ENCODE results near the gene HNF1B.

HNF1B gene

GRCh38 chr17:37671824-37672547, 72.9 kb downstream of the HNF1B start:
- DNase-seq (ENCODE audit: low read depth, low spot score) = no peak

GRCh38 chr17:37671028-37671823, 73.6 kb downstream of the HNF1B start:
- DNase-seq (ENCODE audit: low read depth, low spot score) = no peak

DNA sequence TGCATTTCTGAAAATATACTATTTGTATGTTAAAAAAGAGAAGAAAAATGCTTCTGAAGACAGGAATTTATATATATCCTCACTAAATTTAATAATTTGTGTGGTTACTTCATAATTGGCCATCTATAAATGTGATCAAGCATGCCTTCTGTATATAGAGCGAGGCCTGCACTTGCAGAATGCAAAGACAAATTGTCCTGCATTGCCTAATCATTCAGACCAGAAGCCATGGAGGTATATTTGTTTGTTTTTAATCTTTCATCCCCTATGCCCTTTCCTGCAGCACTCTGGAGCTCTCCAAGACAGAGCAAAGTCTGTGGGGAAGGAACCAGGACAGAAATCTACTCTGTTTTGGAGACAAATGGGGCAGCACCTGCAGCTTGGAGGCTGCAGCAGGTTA, 77.8 kb downstream of the HNF1B start:
- no peak for DNase-seq (ENCODE audit: low read depth, low spot score)

- no peak for DNase-seq (ENCODE audit: low read depth, low spot score)
These were observed 80.6 kb downstream of the HNF1B start for GRCh38 chr17:37664214-37664613.

DNA sequence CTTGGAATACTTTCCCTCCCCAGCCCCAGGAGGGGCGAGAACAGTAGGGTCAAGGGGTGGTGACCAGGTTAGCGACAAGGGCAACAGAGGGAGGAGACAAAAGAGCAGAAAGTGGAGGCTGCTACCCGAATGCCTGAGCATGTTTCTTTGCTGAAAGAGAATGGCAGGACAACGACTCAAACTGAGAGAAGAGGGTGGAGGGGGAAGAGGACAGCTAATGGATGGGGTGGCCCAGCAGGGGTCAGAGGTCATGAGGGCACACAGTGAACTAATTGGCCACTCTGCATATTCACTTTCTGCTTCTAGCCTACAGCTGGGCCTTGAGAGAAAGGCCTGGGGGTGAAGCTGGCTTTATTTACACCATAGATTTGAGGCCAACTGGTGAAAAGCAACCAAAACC, 82.5 kb downstream of the HNF1B start:
- DNase-seq (ENCODE audit: low read depth, low spot score) = no peak

GRCh38 chr17:37661400-37662014, 83.4 kb downstream of the HNF1B start:
- DNase-seq (ENCODE audit: low read depth, low spot score) = no peak

DNA sequence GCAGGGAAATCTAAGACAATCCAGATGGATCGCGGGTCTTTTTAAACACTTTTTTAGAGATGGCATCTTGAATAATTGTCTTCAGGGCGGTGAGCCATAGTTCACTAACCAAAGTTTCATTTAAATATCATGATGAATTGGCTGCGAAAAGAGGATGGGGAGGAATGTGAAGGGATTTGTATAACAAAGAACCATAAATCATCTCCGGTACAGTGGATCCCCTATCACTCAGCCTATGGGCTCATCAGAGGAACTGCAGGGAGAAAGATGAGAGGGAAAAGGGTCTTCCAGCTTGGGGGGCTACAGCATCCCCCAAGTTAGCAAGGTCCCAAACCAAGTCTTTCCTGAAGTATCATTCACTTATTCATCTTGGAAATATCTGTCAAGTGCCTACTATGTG, 84.9 kb downstream of the HNF1B start:
- DNase-seq (ENCODE audit: low read depth, low spot score) = no peak

GRCh38 chr17:37657202-37657601, 87.7 kb downstream of the HNF1B start:
- DNase-seq (ENCODE audit: low read depth, low spot score) = no peak

- no peak for DNase-seq (ENCODE audit: low read depth, low spot score)
These were observed 93.0 kb downstream of the HNF1B start for GRCh38 chr17:37651849-37652248.

DNA sequence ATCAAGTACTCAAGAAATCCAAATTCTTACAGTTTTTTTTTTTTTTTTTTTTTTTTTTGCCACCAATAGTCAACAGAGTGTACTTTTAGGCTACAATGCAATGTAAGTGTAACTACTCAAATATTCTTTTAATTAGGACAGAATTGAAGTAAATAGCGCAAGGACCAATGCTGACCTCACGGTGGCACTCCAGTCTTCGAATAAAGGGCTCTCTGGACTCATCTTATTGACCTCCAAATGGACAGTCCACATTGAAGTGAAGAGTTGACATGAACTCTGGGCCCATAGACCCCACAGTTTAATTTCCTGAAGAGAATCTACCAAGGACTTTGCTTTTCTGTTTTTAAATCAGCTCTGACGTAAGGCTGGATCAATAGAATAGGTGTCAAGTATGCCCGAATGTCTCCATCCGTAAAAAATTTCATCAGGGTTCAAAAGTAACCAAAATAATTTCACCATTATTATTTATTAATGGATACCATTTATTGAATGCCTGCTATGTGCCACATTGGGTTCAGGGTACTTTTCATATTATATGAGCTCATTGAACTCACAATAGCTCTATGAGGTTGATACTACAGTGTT, 94.3 kb downstream of the HNF1B start:
- no peak for DNase-seq (ENCODE audit: low read depth, low spot score)

GRCh38 chr17:37648555-37648954, 96.3 kb downstream of the HNF1B start:
- DNase-seq (ENCODE audit: low read depth, low spot score) = no peak

- no peak for DNase-seq (ENCODE audit: low read depth, low spot score)
These were observed 97.0 kb downstream of the HNF1B start for GRCh38 chr17:37647856-37648255.

GRCh38 chr17:37643869-37644268, 101.0 kb downstream of the HNF1B start:
- DNase-seq (ENCODE audit: low read depth, low spot score) = no peak

DNA sequence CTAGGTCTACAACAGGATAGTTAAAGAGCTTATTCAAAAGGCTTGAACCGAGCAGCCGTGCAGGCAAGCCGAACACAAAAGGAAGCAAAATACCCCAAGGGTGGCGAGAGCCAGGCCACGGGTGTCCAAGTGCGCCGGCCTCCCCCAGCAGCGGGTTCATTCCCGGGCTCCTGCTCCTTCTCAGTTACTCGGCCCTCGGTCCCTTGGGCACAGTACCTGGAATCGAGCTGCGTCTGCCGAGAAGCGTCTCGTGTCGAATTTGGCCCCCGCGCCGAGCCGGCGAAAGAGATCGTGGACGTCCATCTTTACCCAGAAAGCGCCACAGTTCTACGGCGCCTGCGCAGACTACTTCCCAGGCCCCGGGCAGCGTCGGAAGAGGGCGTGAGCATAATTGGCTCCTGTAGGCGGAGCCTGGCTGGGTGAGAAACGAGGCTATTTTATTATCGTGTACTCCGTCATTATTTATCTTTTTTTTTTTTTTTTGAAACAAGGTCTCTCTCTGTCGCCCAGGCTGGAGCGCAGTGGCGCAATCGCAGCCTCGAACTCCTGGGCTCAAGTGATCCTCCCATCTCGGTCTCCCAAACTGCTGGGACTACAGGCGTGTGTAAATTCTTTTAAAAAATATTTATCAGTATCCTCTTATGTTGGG, 101.6 kb downstream of the HNF1B start, which contains the start of gene DDX52:
DDX52 (minus strand) TSS at position 329 of the 649 bp plus-strand sequence; CDS start at position 303, 26 bp downstream.
- DNase-seq (ENCODE audit: low read depth, low spot score) = peak; percentile 25

GRCh38 chr17:37642681-37643080, 102.2 kb downstream of the HNF1B start:
- DNase-seq (ENCODE audit: low read depth, low spot score) = no peak

GRCh38 chr17:37640015-37640414, 104.8 kb downstream of the HNF1B start:
- no peak for DNase-seq (ENCODE audit: low read depth, low spot score)

- no peak for DNase-seq (ENCODE audit: low read depth, low spot score)
These were observed 106.9 kb downstream of the HNF1B start for GRCh38 chr17:37637956-37638355.
